KOPT-K1 (cell line): ENCODE data around the gene NLK.
"Not testable (repeated sequence)": the region's sequence is repeated elsewhere in the genome, so short reads cannot be mapped to it uniquely, and the experiment has no call there.

ENCODE experiments used
- H3K27ac ChIP-seq: fragments of 200-600 bp; sonication (generic); 2 replicates; pipeline ENCODE4 v1.5.1; 2016; ENCODE audit warnings: antibody characterized with exemption, mild to moderate bottlenecking, low read depth, low read length; ENCODE audit not compliant: poor library complexity, severe bottlenecking
- H3K36me3 ChIP-seq: fragments of 200-600 bp; sonication (generic); 2 replicates; pipeline ENCODE4 v1.5.1; 2017; ENCODE audit warnings: antibody characterized with exemption, mild to moderate bottlenecking, low read length, moderate library complexity; ENCODE audit not compliant: insufficient read depth
- H3K9me3 ChIP-seq: fragments of 200-600 bp; sonication (generic); 2 replicates; pipeline ENCODE4 v1.5.1; 2017; ENCODE audit warnings: antibody characterized with exemption, low read length, mild to moderate bottlenecking; ENCODE audit not compliant: insufficient read depth, poor library complexity, severe bottlenecking

Gene NLK

DNA sequence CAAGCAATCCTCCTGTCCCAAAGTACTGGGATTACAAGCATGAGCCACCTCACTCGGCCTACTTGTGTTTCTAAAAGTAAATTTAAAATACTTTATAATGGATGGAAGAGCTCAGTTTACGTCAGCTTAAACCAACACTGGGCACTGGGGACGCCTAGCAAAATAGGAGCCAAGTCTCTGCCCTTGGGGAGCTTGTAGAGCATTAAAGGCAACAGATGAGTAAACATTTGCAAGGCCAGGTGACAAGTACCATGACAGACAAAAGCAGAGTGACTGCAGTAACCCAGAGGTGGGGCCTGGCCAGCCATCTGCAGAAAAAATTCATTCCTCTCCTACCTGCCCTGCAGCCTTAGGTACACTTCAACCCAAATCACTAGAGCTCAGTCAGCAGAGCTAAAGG, 12.1 kb upstream of the NLK start:
- Histone ChIP-seq H3K27ac (no peak overlapping the region), H3K9me3 (no peaks in the 10 kb centered on the region), H3K36me3 (no peaks in the 10 kb centered on the region)

- Histone ChIP-seq H3K9me3 (no peaks in the 10 kb centered on the region), H3K36me3 (no peaks in the 10 kb centered on the region), H3K27ac (no peak overlapping the region)
Measured at GRCh38 chr17:28031174-28031573, 11.3 kb upstream of the NLK start.

DNA sequence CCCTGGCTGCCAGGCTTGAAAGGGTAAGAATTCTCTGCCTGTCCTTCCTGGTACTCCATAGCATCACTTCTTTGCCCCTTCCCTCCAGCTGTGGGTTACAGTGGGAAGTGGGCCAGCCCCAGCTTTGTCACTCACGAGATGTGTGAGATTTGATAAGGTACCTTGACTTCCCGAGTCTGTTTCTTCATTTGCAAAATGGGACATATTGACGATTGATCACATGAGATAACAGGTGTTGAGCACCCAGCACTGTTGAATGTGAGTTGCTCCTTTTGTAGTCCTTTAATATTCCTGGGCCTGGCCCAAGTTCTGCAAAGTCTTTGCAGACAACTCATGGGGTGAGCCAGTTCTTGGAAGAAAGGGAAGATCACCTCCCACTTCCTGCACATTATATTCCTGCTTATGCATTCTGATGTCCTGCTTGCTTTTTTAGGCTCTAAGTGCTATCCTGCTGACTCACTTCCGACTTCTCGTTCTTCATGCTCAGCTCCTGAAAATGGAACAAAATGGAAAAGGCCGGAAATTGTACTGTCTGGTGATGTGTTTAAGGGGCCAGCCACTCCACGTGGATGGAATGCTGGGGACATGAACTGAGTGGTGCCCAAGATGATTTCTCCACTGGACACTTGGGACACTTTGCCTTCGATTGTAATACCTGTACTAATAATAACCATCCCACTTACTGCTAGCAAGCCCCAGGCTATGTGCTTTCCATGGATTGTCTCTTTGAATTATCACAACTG, 8.3 kb upstream of the NLK start:
- H3K36me3 ChIP-seq: no peaks in the 10 kb centered on the region
- H3K27ac ChIP-seq: no peak overlapping the region
- H3K9me3 ChIP-seq: no peaks in the 10 kb centered on the region

- not testable (repeated sequence) for H3K9me3 ChIP-seq, H3K27ac ChIP-seq, H3K36me3 ChIP-seq
Measured at GRCh38 chr17:28035452-28035851, 7.0 kb upstream of the NLK start.

DNA sequence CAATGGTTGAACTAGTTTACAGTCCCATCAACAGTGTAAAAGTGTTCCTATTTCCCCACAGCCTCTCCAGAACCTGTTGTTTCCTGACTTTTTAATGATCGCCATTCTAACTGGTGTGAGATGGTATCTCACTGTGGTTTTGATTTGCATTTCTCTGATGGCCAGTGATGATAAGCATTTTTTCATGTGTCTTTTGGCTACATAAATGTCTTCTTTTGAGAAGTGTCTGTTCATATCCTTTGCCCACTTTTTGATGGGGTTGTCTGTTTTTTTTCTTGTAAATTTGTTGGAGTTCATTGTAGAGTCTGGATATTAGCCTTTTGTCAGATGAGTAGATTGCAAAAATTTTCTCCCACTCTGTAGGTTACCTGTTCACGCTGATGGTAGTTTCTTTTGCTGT, 6.6 kb upstream of the NLK start:
- H3K9me3 ChIP-seq, H3K27ac ChIP-seq, H3K36me3 ChIP-seq: not testable (repeated sequence)

DNA sequence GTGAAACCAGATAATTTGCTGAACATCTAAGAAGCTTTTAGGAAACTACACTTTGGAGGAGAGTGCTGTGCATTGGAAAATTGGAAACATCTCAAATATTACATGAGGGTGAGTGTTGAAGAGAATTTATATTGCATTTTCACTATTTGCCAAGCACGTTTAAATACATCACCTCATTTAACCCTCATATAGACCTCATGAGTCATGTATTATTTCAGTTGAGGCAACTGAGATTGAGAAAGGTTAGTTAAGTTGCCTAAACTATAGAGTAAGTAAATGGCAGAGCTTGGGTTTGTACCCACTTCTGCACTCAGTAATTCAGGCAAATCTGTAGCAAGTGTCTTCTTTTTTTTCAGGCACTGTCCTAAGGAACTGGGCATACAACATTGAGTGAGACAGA, 3.7 kb upstream of the NLK start:
- H3K9me3 ChIP-seq: no peaks in the 10 kb centered on the region
- no peaks in the 10 kb centered on the region for H3K36me3 ChIP-seq
- no peak overlapping the region for H3K27ac ChIP-seq

GRCh38 chr17:28039251-28039650, 3.2 kb upstream of the NLK start:
- no peak overlapping the region for H3K27ac ChIP-seq
- H3K36me3 ChIP-seq: no peaks in the 10 kb centered on the region; the same call in 1 of the 2 replicates

GRCh38 chr17:28040406-28040805, 2.1 kb upstream of the NLK start:
- H3K27ac ChIP-seq: no peak overlapping the region
- no peaks in the 10 kb centered on the region; the same call in 1 of the 2 replicates for H3K36me3 ChIP-seq
- no peaks in the 10 kb centered on the region for H3K9me3 ChIP-seq

More at GRCh38 chr17:28039251-28039650, 3.2 kb upstream of the NLK start:
- no peaks in the 10 kb centered on the region for H3K9me3 ChIP-seq

- Histone ChIP-seq H3K27ac (peak overlapping the region; percentile 66), H3K9me3 (no peaks in the 10 kb centered on the region), H3K36me3 (no peaks in the 10 kb centered on the region; the same call in 1 of the 2 replicates)
Measured at GRCh38 chr17:28041068-28041843, 1.2 kb upstream of the NLK start.

DNA sequence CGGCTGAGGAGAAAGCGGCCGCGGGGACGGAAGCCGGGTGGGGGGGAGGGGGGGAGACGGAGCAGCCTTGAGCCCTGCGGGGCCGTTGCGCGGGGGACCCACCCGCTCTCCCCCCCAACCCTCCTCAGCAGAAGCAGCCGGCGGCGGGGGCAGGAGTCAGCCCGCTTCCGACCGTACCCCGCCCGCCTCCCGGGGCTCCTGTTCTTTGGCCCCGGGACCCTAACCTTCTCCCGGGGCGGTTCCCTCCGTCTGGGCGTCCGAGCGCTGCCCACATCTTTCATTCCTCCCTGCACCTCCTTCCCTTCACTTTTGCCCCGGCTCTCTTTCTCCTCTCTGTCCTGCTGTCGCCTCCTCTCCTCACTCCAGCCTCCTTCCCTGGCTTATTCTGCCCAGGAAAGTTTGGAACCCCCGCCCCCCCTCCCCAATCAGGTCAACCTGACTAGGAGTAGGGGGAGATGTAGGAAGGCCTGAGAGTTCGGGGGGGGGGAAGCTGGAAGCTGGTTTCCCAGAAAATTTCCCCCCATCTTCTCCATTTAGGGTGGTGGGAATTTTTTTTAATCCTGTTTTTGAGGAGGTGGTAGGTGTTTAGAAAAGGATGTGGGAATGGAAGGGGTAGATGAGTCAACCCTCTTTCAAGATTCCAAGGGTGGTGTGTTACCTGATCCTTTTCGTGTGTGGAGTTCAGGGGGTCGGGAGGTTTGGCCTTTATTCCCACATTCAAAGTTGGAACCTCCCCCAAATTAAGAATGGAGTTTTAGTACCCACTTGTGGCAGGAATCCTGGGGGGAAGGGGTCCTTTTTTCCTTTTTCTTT, 427 bp upstream of the NLK start:
- Histone ChIP-seq H3K36me3 (no peaks in the 10 kb centered on the region; the same call in 1 of the 2 replicates), H3K9me3 (no peaks in the 10 kb centered on the region), H3K27ac (peak overlapping the region; percentile 66)

DNA sequence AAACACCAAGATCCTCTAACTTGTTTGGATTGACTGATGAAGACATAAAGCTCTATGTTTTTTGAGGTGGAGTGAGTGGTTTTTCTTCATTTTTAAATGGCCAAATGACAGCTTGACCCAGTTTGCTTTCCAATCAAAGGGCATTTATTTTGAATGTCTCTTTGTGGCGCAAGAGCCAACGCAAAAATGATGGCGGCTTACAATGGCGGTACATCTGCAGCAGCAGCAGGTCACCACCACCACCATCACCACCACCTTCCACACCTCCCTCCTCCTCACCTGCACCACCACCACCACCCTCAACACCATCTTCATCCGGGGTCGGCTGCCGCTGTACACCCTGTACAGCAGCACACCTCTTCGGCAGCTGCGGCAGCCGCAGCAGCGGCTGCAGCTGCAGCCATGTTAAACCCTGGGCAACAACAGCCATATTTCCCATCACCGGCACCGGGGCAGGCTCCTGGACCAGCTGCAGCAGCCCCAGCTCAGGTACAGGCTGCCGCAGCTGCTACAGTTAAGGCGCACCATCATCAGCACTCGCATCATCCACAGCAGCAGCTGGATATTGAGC, 329 bp downstream of the NLK start:
- Histone ChIP-seq H3K36me3 (no peaks in the 10 kb centered on the region; the same call in 1 of the 2 replicates), H3K9me3 (no peaks in the 10 kb centered on the region), H3K27ac (peak overlapping the region; percentile 66)

GRCh38 chr17:28043296-28043695, 819 bp downstream of the NLK start:
- no peak overlapping the region for H3K27ac ChIP-seq

DNA sequence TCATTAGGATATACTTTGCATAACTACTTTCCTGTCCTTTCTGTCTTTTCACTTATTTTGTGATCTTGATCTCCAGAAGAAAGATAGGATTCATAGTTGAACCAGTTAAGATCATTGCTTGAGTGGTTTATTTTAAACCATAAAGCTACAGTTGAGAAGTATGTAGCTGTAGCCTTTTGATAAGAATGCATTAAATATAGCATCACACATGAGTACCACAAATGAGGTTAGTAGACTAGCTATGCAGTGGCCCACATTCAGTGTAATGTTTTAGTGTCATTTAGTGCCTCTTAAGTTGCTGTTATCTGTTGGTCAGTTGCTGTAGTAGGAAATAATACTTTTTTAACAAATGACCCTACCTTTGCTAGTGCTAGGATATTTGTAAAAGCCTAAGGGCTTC, 1.3 kb downstream of the NLK start:
- Histone ChIP-seq H3K36me3 (no peaks in the 10 kb centered on the region; the same call in 1 of the 2 replicates), H3K9me3 (no peaks in the 10 kb centered on the region), H3K27ac (no peak overlapping the region)

More at GRCh38 chr17:28043296-28043695, 819 bp downstream of the NLK start:
- H3K9me3 ChIP-seq: no peaks in the 10 kb centered on the region
- no peaks in the 10 kb centered on the region; the same call in 1 of the 2 replicates for H3K36me3 ChIP-seq

DNA sequence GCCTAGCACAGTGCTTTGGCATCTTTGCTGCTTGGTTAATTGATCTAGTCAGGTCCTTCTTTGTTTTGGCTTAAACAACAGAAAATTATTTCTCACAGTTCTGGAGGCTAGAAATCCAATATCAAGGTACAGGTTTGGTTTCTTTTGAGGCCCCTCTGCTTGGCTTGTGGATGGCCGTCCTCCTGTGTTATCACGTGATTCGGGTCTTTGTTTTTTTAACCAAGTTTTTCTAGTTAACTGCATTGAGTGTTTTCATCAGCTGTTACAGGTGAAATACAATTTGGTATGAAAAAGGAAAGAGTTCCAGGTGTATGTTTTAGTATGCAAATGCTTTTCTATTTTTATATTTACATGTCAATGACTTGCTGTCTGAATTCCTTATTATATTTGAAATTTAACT, 2.8 kb downstream of the NLK start:
- no peak overlapping the region for H3K27ac ChIP-seq
- no peaks in the 10 kb centered on the region for H3K9me3 ChIP-seq
- H3K36me3 ChIP-seq: no peaks in the 10 kb centered on the region; the same call in 1 of the 2 replicates
